Right lobe of liver (tissue), 4 donors: ENCODE measurements around the gene ALPG.

Experiments used
- CTCF ChIP-seq, 4 donors: fragments of 200-600 bp in 3 of 4; fragments of 450-650 bp in 1 of 4; IDR thresholded peaks; one replicate each; pipeline versions ENCODE4 v1.5.1 to v1.8.0; 2016 to 2022; ENCODE audit warnings: antibody characterized with exemption in 4 of 4, mild to moderate bottlenecking in 2 of 4
- POLR2A ChIP-seq: fragments of 450-650 bp; IDR thresholded peaks from one replicate; pipeline ENCODE4 v1.6.1; 2017; ENCODE audit warnings: antibody characterized with exemption, mild to moderate bottlenecking
- donor health status: DM: no; HTN: no; CAD: no.
- donor health status: DM: no; HTN: no; CAD: no.
- donor health status: DM: no; HTN: yes; CAD: no.

- TF ChIP-seq POLR2A (no peak), CTCF (IDR thresholded peaks at IDR 0.05) (peak; percentile 46 to 66 (median 56))
Measured at GRCh38 chr2:232444409-232445148, 37.9 kb downstream of the ALPG start.
